ENCODE data around the gene WDR11. TPM values are rescaled to one million over a fixed set of nuclear protein-coding genes. Genes with fewer than 3 reads are reported as not detected.

Gene WDR11
- total and polyA plus RNA-seq, 8 donors, result 9.9 to 122 (median 32.4) TPM

- H3K27me3 ChIP-seq, result no peaks in the 10 kb centered on the region
- 92 to 100% (median 95%) methylated on average over 2 of the region's 2 CpGs for WGBS, 5 donors
- intact Hi-C loops (cut with DNase I; ENCODE audit: low total_unique reads), result no loop called here
- H3K9me3 ChIP-seq, result no peaks in the 10 kb centered on the region
- no peak for DNase-seq
- H3K27ac ChIP-seq, result no peak overlapping the region
- peaks cover 6 to 41% (median 25%) of the 10 kb centered on the region in 4 donors for H3K36me3 ChIP-seq
- peaks cover 4 to 34% (median 26%) of the 10 kb centered on the region in 4 donors for H3K4me1 ChIP-seq
- TF ChIP-seq EP300 (IDR thresholded peaks at IDR 0.05), result no peak
- no peak overlapping the region for H3K4me3 ChIP-seq
Measured at GRCh38 chr10:120854388-120854787, 3.2 kb downstream of the WDR11 start.

DNA sequence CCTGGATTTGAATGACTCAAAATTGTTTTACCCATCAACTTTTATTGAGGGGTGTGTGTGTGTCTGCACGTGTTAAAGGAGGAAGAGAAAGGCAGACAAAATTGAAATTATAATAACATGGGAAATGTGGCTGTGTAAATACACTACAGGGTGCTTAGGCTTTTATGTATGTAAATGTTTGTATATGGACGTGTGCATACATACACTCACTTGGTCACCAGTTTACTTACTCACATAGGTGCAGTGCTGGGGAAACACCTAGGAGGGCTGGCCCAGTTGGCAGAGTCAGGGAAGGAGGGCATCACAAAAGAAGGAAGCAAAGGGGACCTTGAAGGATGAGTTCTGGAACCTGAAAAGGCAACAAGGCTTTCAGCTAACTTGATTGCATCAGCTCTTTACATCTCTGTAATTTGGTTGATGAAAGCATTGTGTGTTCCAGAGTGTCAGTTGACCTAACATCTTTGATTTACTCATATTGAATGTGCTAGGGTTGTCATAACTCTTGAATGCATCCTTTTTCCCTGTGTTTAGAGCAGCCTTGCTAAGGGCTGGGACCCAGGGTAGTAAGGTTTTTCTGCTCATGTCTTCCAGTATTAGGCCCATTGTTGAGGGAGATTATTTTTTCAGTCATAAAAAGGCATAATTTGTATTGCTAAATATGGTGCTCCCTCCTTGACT is 10.2 kb downstream of the WDR11 start:
- intact Hi-C loops (cut with DNase I; ENCODE audit: low total_unique reads), result no loop called here
- Histone ChIP-seq H3K27ac (no peak overlapping the region), H3K36me3 (peaks cover 17 to 84% (median 75%) of the 10 kb centered on the region in 4 donors), H3K27me3 (no peaks in the 10 kb centered on the region), H3K9me3 (no peaks in the 10 kb centered on the region), H3K4me1 (no peaks in the 10 kb centered on the region), H3K4me3 (no peak overlapping the region)
- no peak for TF ChIP-seq POLR2AphosphoS5 (IDR thresholded peaks at IDR 0.05)
- TF ChIP-seq POLR2A (IDR thresholded peaks at IDR 0.05), result no peak
- no peak for TF ChIP-seq EP300 (IDR thresholded peaks at IDR 0.05)
- TF ChIP-seq, protein P1, sequence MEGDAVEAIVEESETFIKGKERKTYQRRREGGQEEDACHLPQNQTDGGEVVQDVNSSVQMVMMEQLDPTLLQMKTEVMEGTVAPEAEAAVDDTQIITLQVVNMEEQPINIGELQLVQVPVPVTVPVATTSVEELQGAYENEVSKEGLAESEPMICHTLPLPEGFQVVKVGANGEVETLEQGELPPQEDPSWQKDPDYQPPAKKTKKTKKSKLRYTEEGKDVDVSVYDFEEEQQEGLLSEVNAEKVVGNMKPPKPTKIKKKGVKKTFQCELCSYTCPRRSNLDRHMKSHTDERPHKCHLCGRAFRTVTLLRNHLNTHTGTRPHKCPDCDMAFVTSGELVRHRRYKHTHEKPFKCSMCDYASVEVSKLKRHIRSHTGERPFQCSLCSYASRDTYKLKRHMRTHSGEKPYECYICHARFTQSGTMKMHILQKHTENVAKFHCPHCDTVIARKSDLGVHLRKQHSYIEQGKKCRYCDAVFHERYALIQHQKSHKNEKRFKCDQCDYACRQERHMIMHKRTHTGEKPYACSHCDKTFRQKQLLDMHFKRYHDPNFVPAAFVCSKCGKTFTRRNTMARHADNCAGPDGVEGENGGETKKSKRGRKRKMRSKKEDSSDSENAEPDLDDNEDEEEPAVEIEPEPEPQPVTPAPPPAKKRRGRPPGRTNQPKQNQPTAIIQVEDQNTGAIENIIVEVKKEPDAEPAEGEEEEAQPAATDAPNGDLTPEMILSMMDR (IDR thresholded peaks at IDR 0.05), result no peak
- WGBS, 5 donors, result 39 to 65% (median 56%) methylated on average over 2 of the region's 2 CpGs
- peak in 1 of 2 donors; percentile 23 for DNase-seq

DNA sequence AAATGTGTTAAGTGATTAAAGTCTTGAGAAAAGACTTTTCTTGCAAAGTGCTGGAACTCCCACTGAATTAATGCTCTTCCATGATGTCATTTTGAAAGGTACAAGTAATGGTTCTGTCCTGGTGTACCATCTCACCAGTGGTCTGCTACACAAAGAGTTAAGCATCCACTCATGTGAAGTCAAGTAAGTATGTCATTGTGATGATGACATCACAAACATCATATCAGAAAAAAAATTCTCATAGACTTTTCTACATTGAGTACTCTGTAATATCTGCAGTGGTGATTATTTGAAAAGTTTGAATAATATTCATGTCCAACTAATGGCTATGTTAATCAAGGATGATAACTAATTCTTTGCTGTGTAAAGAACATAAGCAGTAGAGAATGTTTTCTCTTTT is 22.6 kb downstream of the WDR11 start:
- TF ChIP-seq, protein P1 (IDR thresholded peaks at IDR 0.05), result no peak
- TF ChIP-seq POLR2A (IDR thresholded peaks at IDR 0.05) (no peak), POLR2AphosphoS5 (IDR thresholded peaks at IDR 0.05) (no peak), EP300 (IDR thresholded peaks at IDR 0.05) (no peak)
- Histone ChIP-seq H3K4me3 (no peak overlapping the region), H3K4me1 (peaks cover 0 to 9% (median 1%) of the 10 kb centered on the region in 4 donors), H3K9me3 (no peaks in the 10 kb centered on the region), H3K27ac (peak overlapping the region in 2 of 5 donors; percentile 2 to 31), H3K36me3 (peaks cover 13 to 91% (median 82%) of the 10 kb centered on the region in 4 donors), H3K27me3 (no peaks in the 10 kb centered on the region)
- intact Hi-C loops (cut with DNase I; ENCODE audit: low total_unique reads), result no loop called here
- DNase-seq, result peak in 1 of 2 donors; percentile 6

GRCh38 chr10:120883071-120883470 is 31.9 kb downstream of the WDR11 start:
- WGBS, 5 donors, result 69 to 79% (median 72%) methylated on average over 1 of the region's 1 CpG
- no peak for DNase-seq
- intact Hi-C loops (cut with DNase I; ENCODE audit: low total_unique reads), result no loop called here
- peaks cover 6 to 79% (median 68%) of the 10 kb centered on the region in 4 donors for H3K36me3 ChIP-seq
- TF ChIP-seq POLR2AphosphoS5 (IDR thresholded peaks at IDR 0.05), result no peak
- TF ChIP-seq, protein P1 (IDR thresholded peaks at IDR 0.05), result no peak
- no peak for TF ChIP-seq EP300 (IDR thresholded peaks at IDR 0.05)
- no peaks in the 10 kb centered on the region for H3K4me1 ChIP-seq
- no peaks in the 10 kb centered on the region for H3K9me3 ChIP-seq
- H3K4me3 ChIP-seq, result no peak overlapping the region
- H3K27me3 ChIP-seq, result no peaks in the 10 kb centered on the region
- no peak overlapping the region for H3K27ac ChIP-seq

GRCh38 chr10:120887482-120887881 is 36.3 kb downstream of the WDR11 start:
- H3K36me3 ChIP-seq, result peaks cover 35 to 85% (median 81%) of the 10 kb centered on the region in 4 donors
- no peak overlapping the region for H3K27ac ChIP-seq
- H3K27me3 ChIP-seq, result no peaks in the 10 kb centered on the region
- WGBS, 5 donors, result 88 to 96% (median 93%) methylated on average over 3 of the region's 3 CpGs
- H3K9me3 ChIP-seq, result no peaks in the 10 kb centered on the region
- intact Hi-C loops (cut with DNase I; ENCODE audit: low total_unique reads), result no loop called here
- no peaks in the 10 kb centered on the region for H3K4me1 ChIP-seq
- DNase-seq, result no peak
- no peak overlapping the region for H3K4me3 ChIP-seq
- TF ChIP-seq EP300 (IDR thresholded peaks at IDR 0.05), result no peak
- TF ChIP-seq, protein P1 (IDR thresholded peaks at IDR 0.05), result no peak
- no peak for TF ChIP-seq POLR2A (IDR thresholded peaks at IDR 0.05)
- TF ChIP-seq POLR2AphosphoS5 (IDR thresholded peaks at IDR 0.05), result no peak
